Endothelial cell (in vitro differentiated cells): ENCODE results near the gene ZDHHC19. TPM values are rescaled to one million over a fixed set of nuclear protein-coding genes. Genes with fewer than 3 reads are reported as not detected.

Experiments
- DNase-seq: peaks from one replicate; pipeline ENCODE4 v3.0.0; 2021; ENCODE audit warnings: low spot score
- H3K27ac Mint-ChIP-seq: one replicate; pipeline ENCODE4 v1.8.0; 2021; ENCODE audit warnings: mixed read lengths, inconsistent platforms; ENCODE audit not compliant: unreplicated experiment
- H3K27me3 Mint-ChIP-seq: one replicate; pipeline ENCODE4 v1.8.0; 2021; ENCODE audit warnings: mild to moderate bottlenecking, moderate library complexity, mixed read lengths, inconsistent platforms; ENCODE audit not compliant: unreplicated experiment
- H3K36me3 Mint-ChIP-seq: one replicate; pipeline ENCODE4 v1.8.0; 2021; ENCODE audit warnings: mild to moderate bottlenecking, low read depth, mixed read lengths, inconsistent platforms; ENCODE audit not compliant: unreplicated experiment
- H3K4me1 Mint-ChIP-seq: one replicate; pipeline ENCODE4 v1.8.0; 2021; ENCODE audit warnings: mild to moderate bottlenecking, mixed read lengths, inconsistent platforms; ENCODE audit not compliant: unreplicated experiment
- H3K4me3 Mint-ChIP-seq: one replicate; pipeline ENCODE4 v1.8.0; 2021; ENCODE audit warnings: mild to moderate bottlenecking, mixed read lengths, inconsistent platforms; ENCODE audit not compliant: unreplicated experiment
- H3K9me3 Mint-ChIP-seq: one replicate; pipeline ENCODE4 v1.8.0; 2021; ENCODE audit warnings: mixed read lengths, inconsistent platforms; ENCODE audit not compliant: unreplicated experiment
- total RNA-seq: library from RNA; stranded (reverse); fragmentation: NEBNext Ultra II Directional; extraction: Animal tissue kit (Norgen Biotek cat#: 25700); gene quantifications from one replicate; pipeline ENCODE4 v1.2.1, GENCODE V29; 2021; ENCODE audit not compliant: unreplicated experiment
- TF ChIP-seq, protein P1 (sequence below): fragments of 200-600 bp; sonication (generic); IDR thresholded peaks from one replicate; pipeline ENCODE4 v1.5.0; 2021; ENCODE audit warnings: antibody characterized with exemption; ENCODE audit not compliant: unreplicated experiment

The ZDHHC19 gene
- total RNA-seq, 1 donor from 2014 or later, result 0.82 TPM

DNA sequence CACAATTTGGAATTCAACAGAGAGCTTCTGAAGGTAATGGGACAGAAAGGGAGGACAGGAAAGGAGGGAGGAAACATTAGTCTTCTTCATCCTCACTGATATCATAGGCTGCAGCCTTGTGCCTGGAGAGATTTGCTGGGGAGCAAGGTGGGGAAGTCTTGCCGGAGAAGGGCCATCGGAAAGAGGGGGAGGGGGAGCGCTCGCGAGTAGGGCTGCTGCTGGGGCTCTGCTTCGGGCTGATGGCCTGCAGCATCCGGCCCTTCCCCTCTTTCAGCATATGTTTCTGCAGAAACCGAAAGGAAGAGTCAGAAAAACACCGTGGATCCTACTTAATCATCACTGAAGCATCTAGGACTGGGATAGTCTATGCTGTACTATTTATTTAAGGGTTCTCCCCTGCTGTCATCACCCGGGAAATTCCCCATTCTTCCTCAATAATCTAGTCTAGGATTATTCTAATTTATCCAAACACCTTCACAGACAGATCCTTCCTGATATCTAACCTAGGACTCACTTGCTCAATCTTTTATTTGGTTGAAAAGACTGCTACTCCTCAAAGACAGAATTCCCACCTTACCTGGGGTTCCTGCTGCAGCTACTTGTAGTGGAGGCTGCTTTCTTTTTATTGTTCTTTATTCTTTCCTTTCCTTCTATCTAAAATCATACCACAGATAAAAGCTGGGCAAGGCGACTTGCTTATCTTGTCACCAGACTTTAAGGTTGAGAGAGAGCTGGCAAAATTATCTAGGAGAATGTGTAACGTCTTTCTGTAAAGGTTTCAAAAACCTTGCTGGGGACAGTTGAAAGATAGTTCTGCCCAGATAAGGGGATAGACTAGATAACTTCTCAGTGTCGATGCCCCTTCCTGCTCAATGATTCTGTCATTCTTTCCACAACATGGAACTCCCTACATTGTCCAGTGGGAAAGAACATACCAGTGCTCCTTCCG, 27.7 kb upstream of the ZDHHC19 start:
- H3K36me3 Mint-ChIP-seq, result peaks cover 34% of the 10 kb centered on the region
- no peak overlapping the region for H3K27ac Mint-ChIP-seq
- TF ChIP-seq, protein P1, sequence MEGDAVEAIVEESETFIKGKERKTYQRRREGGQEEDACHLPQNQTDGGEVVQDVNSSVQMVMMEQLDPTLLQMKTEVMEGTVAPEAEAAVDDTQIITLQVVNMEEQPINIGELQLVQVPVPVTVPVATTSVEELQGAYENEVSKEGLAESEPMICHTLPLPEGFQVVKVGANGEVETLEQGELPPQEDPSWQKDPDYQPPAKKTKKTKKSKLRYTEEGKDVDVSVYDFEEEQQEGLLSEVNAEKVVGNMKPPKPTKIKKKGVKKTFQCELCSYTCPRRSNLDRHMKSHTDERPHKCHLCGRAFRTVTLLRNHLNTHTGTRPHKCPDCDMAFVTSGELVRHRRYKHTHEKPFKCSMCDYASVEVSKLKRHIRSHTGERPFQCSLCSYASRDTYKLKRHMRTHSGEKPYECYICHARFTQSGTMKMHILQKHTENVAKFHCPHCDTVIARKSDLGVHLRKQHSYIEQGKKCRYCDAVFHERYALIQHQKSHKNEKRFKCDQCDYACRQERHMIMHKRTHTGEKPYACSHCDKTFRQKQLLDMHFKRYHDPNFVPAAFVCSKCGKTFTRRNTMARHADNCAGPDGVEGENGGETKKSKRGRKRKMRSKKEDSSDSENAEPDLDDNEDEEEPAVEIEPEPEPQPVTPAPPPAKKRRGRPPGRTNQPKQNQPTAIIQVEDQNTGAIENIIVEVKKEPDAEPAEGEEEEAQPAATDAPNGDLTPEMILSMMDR, result no peak

DNA sequence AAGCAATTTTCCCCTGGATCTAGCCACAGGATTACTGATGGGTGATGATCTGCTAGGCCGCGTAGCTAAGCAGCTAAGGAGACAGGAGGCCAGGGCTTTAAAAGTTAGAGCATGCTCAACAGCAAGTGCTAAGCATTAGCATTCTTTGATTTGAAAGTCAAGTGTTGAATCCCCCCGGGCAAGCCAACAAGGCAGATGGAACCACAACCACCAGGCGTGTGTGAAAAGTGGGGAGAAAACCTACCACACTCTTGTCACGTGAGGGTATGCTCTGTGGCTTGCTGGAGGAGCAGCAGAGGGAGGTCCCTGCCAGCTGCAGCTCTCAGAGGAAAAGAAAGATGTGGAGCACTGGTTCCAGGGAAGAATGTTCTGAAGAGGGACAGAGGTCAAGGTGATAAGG, 26.0 kb upstream of the ZDHHC19 start:
- Mint-ChIP-seq H3K4me1 (no peaks in the 10 kb centered on the region), H3K36me3 (peaks cover 26% of the 10 kb centered on the region), H3K27ac (no peak overlapping the region), H3K27me3 (no peaks in the 10 kb centered on the region), H3K9me3 (peaks cover under 1% of the 10 kb centered on the region), H3K4me3 (no peak overlapping the region)
- TF ChIP-seq, protein P1, result no peak
- no peak for DNase-seq

More for the DNA sequence above, 27.7 kb upstream of the ZDHHC19 start:
- H3K9me3 Mint-ChIP-seq, result peaks cover 3% of the 10 kb centered on the region
- DNase-seq, result no peak
- H3K27me3 Mint-ChIP-seq, result no peaks in the 10 kb centered on the region
- no peak overlapping the region for H3K4me3 Mint-ChIP-seq
- H3K4me1 Mint-ChIP-seq, result no peaks in the 10 kb centered on the region

DNA sequence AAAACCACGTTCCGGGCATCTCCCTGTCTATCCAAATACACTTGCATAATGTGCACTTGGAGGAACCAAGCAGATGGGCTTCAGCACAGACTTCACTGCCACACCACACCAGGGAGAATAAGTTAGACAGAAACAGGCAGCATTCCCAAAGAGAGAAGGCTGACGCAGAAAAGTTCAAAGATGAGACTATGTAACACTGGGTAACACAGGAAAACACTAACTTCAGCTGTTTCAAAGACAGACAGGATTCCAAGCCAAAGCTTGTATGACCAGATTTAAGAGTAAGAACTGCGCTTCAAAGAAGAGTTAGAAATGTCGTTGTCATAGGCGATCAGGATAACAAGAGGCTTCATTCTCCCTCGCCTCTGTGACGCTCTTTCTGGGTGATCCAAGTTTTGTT, 25.0 kb upstream of the ZDHHC19 start:
- Mint-ChIP-seq H3K27ac (no peak overlapping the region), H3K9me3 (no peaks in the 10 kb centered on the region), H3K4me1 (no peaks in the 10 kb centered on the region), H3K4me3 (no peak overlapping the region), H3K27me3 (peaks cover 2% of the 10 kb centered on the region), H3K36me3 (peaks cover 21% of the 10 kb centered on the region)
- TF ChIP-seq, protein P1, result no peak
- no peak for DNase-seq

DNA sequence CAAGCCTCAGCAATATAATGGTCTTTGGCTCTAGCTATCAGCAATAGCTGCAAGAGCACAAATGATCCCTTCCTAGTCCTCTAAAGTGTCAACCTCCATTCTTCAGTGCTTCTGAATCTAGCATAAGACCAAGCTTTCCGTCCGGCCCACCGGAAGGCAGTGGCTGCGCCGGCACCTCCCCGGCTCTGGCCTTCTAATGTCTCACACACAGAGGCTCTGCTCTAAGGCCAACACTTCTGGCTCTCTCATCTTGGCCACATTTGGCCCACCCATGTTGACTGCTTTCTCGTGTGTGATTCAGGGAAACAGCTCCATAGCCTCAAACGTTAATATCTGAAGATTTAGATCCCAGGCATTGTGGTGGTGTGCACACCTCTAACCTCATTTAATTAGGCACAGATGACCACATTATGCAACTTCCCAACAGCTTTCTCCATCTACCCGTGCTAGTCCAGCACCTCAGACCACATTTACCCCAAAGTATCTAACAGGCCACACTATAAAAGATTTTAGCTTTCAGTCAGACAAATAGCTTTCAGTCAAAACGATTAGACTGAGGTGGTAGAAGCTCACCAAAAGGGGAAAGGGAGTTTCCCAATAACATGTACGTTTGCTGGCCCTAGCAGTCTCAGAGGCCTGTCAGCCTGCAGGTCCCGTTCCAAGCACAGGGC, 24.4 kb upstream of the ZDHHC19 start:
- TF ChIP-seq, protein P1, result no peak
- H3K4me3 Mint-ChIP-seq, result no peak overlapping the region
- peaks cover 21% of the 10 kb centered on the region for H3K36me3 Mint-ChIP-seq
- no peaks in the 10 kb centered on the region for H3K4me1 Mint-ChIP-seq
- H3K27ac Mint-ChIP-seq, result no peak overlapping the region
- no peaks in the 10 kb centered on the region for H3K9me3 Mint-ChIP-seq
- DNase-seq, result no peak
- peaks cover 2% of the 10 kb centered on the region for H3K27me3 Mint-ChIP-seq

DNA sequence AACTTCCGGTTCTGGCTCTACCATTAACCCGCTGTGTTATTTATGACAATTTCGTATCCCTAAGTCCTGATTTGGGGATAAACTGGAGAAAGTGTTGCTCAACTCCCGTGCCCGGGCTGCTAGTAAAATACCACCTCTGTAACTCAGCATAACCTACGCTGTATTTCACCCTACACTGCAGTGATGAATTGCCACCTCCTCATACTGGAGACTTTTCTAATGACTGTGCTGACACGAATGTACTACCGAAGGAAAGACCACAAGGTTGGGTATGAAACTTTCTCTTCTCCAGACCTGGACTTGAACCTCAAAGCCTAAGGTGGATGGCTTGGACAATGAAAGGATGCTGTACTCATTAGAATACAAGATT, 21.7 kb upstream of the ZDHHC19 start:
- TF ChIP-seq, protein P1, result no peak
- Mint-ChIP-seq H3K27me3 (peaks cover 2% of the 10 kb centered on the region), H3K36me3 (peaks cover 2% of the 10 kb centered on the region), H3K9me3 (no peaks in the 10 kb centered on the region), H3K4me1 (no peaks in the 10 kb centered on the region), H3K4me3 (no peak overlapping the region), H3K27ac (no peak overlapping the region)
- DNase-seq, result no peak
